HUES64 (cell line): Measurements from ENCODE around the gene LTBP1.

Source experiments
- H3K27ac ChIP-seq: 2 replicates; pipeline ENCODE4 v1.7.0; 2013; ENCODE audit warnings: low read depth, low read length, inconsistent platforms
- H3K27me3 ChIP-seq: 2 replicates; pipeline ENCODE4 v1.6.1; 2013; ENCODE audit warnings: mild to moderate bottlenecking, low read length; ENCODE audit not compliant: insufficient read depth
- H3K36me3 ChIP-seq: 2 replicates; pipeline ENCODE4 v1.6.1; 2013; ENCODE audit warnings: mild to moderate bottlenecking, low read length; ENCODE audit not compliant: insufficient read depth
- H3K4me1 ChIP-seq: 2 replicates; pipeline ENCODE4 v1.6.1; 2013; ENCODE audit warnings: mild to moderate bottlenecking, low read length, moderate library complexity; ENCODE audit not compliant: insufficient read depth
- H3K4me3 ChIP-seq: 2 replicates; pipeline ENCODE4 v1.5.1; 2013; ENCODE audit warnings: mild to moderate bottlenecking, low read length, moderate library complexity
- H3K9ac ChIP-seq: 2 replicates; pipeline ENCODE4 v1.6.1; 2013; ENCODE audit warnings: mild to moderate bottlenecking, low read depth, low read length
- H3K9me3 ChIP-seq: 2 replicates; pipeline ENCODE4 v1.6.1; 2013; ENCODE audit warnings: low read depth, low read length; ENCODE audit not compliant: insufficient read depth
- WGBS: fragments of 150-250, 120-280 bp; methylation state at CpG from one replicate; pipeline ENCODE4 v1.1.7; 2013; ENCODE audit warnings: missing lambda C conversion rate; 5-methylcytosine and 5-hydroxymethylcytosine counted together

The LTBP1 gene

GRCh38 chr2:33106115-33106514, 159.4 kb downstream of the LTBP1 start:
- Histone ChIP-seq H3K36me3 (no peaks in the 10 kb centered on the region), H3K27ac (no peak overlapping the region), H3K9me3 (no peaks in the 10 kb centered on the region)

GRCh38 chr2:33107690-33108482, 161.1 kb downstream of the LTBP1 start:
- Histone ChIP-seq H3K4me3 (no peak overlapping the region), H3K9me3 (no peaks in the 10 kb centered on the region), H3K27me3 (no peaks in the 10 kb centered on the region), H3K4me1 (peaks cover 15% of the 10 kb centered on the region; the same call in 1 of the 2 replicates), H3K9ac (no peak overlapping the region), H3K36me3 (no peaks in the 10 kb centered on the region), H3K27ac (no peak overlapping the region)
- WGBS = 87% methylated on average over 8 of the region's 8 CpGs

More at GRCh38 chr2:33106115-33106514, 159.4 kb downstream of the LTBP1 start:
- Histone ChIP-seq H3K4me1 (peaks cover 15% of the 10 kb centered on the region; the same call in 1 of the 2 replicates), H3K27me3 (no peaks in the 10 kb centered on the region), H3K4me3 (no peak overlapping the region), H3K9ac (no peak overlapping the region)

DNA sequence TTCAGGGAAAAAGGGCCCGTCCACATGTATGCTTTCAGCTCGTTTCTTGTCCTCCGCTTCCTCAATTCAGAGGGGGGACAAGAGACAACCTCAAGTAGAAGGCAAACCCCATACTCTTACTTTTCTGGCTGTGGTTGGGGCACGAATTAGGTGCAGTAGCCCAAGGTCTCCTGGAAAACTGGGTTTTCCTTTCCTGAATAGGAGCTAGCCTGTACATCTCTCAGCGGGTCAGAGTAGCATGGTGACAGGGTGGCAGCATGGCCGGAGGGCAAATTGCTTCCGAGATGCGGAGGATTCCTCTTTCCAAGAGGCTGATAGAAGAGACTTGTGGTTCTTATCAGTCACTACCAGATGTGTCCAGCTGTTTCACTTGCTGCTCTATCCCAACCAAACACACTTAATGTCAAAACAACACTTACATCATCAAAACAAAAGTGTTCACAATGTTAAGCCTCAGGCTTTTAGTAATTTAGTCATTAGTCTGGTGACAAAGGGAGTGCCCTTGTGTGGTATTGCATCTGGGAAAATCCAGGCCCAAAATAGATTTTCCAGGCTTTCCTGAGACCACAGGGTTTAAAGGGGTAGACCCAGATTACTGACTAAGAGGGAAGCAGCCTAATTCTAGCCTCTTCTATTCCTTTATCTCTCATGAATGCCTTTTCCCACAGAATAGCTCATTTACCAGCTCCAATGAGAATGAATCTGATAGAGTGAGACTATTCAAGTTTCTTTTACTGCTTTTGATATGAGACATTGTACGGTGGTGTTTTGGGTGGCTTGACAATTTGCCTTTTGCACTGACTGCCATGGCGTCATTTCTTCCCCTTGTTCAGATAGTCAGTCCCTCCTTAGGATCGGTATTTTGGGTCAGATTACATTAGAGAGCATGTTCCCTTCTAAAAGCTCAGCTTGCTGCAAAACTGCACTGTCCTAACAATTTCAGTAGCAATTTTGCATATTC, 162.0 kb downstream of the LTBP1 start:
- no peaks in the 10 kb centered on the region for H3K36me3 ChIP-seq
- WGBS = 91% methylated on average over 11 of the region's 11 CpGs
- no peak overlapping the region for H3K27ac ChIP-seq
- H3K9ac ChIP-seq = no peak overlapping the region
- peaks cover 15% of the 10 kb centered on the region; the same call in 1 of the 2 replicates for H3K4me1 ChIP-seq
- H3K9me3 ChIP-seq = no peaks in the 10 kb centered on the region
- no peaks in the 10 kb centered on the region for H3K27me3 ChIP-seq
- H3K4me3 ChIP-seq = no peak overlapping the region

DNA sequence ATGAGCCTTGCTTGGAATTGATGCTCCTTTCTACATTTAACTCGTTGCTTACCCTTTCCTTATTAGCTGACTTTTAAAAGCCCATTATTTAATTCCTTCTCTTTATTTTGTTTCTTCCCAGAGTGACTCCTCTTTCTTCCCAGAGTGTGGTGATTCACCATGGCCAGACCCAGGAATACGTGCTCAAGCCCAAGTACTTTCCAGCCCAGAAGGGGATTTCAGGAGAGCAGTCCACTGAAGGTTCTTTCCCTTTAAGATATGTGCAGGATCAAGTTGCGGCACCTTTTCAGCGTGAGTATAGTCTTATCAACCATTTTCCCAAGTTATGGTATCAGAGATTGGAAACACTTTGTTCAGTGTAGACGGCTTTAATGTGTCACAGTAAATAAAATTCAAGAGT, 163.7 kb downstream of the LTBP1 start:
- Histone ChIP-seq H3K27me3 (no peaks in the 10 kb centered on the region), H3K9ac (no peak overlapping the region), H3K4me3 (no peak overlapping the region), H3K36me3 (no peaks in the 10 kb centered on the region), H3K27ac (no peak overlapping the region), H3K9me3 (no peaks in the 10 kb centered on the region), H3K4me1 (peaks cover 4% of the 10 kb centered on the region; the same call in 1 of the 2 replicates)
- WGBS = 96% methylated on average over 5 of the region's 5 CpGs

- Histone ChIP-seq H3K9ac (no peak overlapping the region), H3K9me3 (no peaks in the 10 kb centered on the region), H3K4me1 (peaks cover 4% of the 10 kb centered on the region; the same call in 1 of the 2 replicates), H3K27me3 (no peaks in the 10 kb centered on the region), H3K36me3 (no peaks in the 10 kb centered on the region), H3K27ac (no peak overlapping the region), H3K4me3 (no peak overlapping the region)
- WGBS = 91% methylated on average over 10 of the region's 10 CpGs
Measured at GRCh38 chr2:33111002-33111446, 164.3 kb downstream of the LTBP1 start.

DNA sequence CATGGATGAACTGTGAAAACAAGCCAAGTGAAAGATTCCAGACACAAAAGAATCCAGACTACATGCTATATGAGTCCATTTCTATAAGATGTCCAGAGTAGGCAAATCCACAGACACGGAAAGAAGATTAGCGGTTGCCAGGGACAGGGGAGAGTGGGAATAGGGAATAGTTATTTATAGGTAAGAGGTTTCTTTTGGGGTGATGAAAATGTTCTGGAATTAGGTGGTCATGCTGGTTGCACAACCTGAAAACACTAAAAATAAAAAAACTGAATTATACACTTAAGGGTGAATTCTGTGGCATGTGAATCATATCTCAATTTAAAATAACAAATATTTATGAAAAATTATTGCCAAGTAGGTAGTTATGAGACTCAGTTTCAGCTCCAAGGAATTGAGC, 168.4 kb downstream of the LTBP1 start:
- Histone ChIP-seq H3K36me3 (no peaks in the 10 kb centered on the region), H3K4me3 (no peak overlapping the region), H3K9ac (no peak overlapping the region), H3K9me3 (no peaks in the 10 kb centered on the region), H3K27ac (no peak overlapping the region), H3K27me3 (no peaks in the 10 kb centered on the region), H3K4me1 (no peaks in the 10 kb centered on the region)
- WGBS = 99% methylated on average over 2 of the region's 2 CpGs

DNA sequence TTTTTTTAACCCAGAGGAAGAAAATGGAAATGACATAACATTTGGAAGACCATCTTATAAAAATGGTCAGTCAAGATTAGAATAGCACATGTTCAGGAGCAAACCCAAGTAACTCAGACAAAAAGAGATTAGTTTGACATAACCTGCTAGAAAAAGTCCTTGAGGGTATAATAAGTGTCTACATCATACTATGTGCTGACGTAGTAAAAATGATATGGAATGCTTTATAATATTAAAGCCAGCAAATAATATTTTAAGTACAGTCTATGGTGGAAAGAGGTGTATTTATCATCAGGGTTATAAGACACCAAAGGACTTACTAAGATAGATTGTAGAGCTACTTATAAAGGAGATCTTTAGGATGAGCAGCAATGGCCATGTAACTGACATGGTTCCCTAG, 169.0 kb downstream of the LTBP1 start:
- Histone ChIP-seq H3K4me1 (no peaks in the 10 kb centered on the region), H3K36me3 (no peaks in the 10 kb centered on the region), H3K9ac (no peak overlapping the region), H3K9me3 (no peaks in the 10 kb centered on the region), H3K27ac (no peak overlapping the region), H3K4me3 (no peak overlapping the region), H3K27me3 (no peaks in the 10 kb centered on the region)
- no CpG with 5 or more reads among the region's 1 CpG for WGBS

- Histone ChIP-seq H3K9me3 (no peaks in the 10 kb centered on the region), H3K4me3 (no peak overlapping the region), H3K36me3 (no peaks in the 10 kb centered on the region), H3K9ac (no peak overlapping the region), H3K27ac (no peak overlapping the region), H3K4me1 (no peaks in the 10 kb centered on the region), H3K27me3 (no peaks in the 10 kb centered on the region)
- 61% methylated on average over 4 of the region's 4 CpGs for WGBS
Measured at GRCh38 chr2:33116799-33117198, 170.0 kb downstream of the LTBP1 start.

DNA sequence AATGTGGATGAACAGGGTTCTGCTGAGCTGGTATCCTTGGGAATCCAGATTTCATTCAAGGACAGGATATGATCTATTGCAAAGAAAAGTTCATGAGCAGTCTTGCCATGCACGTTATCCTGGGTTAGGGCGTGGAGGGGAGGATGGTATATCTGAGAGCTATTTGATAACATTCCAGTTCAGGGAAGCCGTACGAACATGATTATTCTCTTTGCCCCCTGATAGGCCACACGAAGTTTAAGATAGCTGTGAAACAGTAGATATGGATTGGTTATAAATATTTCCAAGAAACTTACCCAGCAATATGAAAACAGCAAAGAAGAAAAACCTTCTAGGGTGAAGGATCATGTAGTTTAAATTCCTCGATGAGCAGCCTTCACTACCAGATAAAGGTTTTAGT, 171.9 kb downstream of the LTBP1 start:
- WGBS = 95% methylated on average over 5 of the region's 6 CpGs
- no peaks in the 10 kb centered on the region for H3K4me1 ChIP-seq

DNA sequence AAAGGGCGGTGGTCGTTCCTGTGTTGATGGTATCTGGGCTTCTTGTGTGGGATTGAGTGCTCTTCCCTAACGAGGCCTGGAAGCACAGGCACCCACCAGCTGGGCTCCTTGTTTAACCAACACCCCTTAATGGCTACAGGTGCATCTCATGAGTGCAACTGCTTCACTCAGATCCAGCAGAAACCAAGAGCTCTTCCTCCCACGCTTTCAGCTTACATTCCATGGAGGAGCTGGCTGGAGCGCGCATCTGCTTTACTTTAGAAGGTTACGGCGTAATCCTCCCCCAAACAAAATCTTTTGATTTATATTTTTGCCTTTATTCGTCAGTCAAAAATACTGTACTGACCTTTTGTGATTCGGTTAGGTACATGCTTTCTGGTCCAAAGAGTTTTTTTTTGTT, 174.7 kb downstream of the LTBP1 start:
- Histone ChIP-seq H3K9ac (no peak overlapping the region), H3K36me3 (no peaks in the 10 kb centered on the region), H3K4me3 (no peak overlapping the region), H3K27ac (no peak overlapping the region), H3K9me3 (no peaks in the 10 kb centered on the region), H3K4me1 (no peaks in the 10 kb centered on the region), H3K27me3 (no peaks in the 10 kb centered on the region)
- 93% methylated on average over 10 of the region's 10 CpGs for WGBS

More for the DNA sequence above, 171.9 kb downstream of the LTBP1 start:
- Histone ChIP-seq H3K9ac (no peak overlapping the region), H3K27ac (no peak overlapping the region), H3K9me3 (no peaks in the 10 kb centered on the region), H3K36me3 (no peaks in the 10 kb centered on the region), H3K27me3 (no peaks in the 10 kb centered on the region), H3K4me3 (no peak overlapping the region)

- no peaks in the 10 kb centered on the region for H3K9me3 ChIP-seq
- no peaks in the 10 kb centered on the region for H3K27me3 ChIP-seq
- WGBS = over 99% methylated on average over 8 of the region's 10 CpGs
- H3K27ac ChIP-seq = no peak overlapping the region
- no peaks in the 10 kb centered on the region for H3K36me3 ChIP-seq
- H3K9ac ChIP-seq = no peak overlapping the region
- no peaks in the 10 kb centered on the region for H3K4me1 ChIP-seq
- H3K4me3 ChIP-seq = no peak overlapping the region
Measured at GRCh38 chr2:33121925-33122324, 175.2 kb downstream of the LTBP1 start.
